IPS-15b (cell line): Measurements from ENCODE around the gene ARFRP1.

Source experiments
- H3K27me3 ChIP-seq: one replicate; pipeline ENCODE4 v1.6.1; 2013; ENCODE audit warnings: low read length; ENCODE audit not compliant: control insufficient read depth, insufficient read depth
- H3K36me3 ChIP-seq: one replicate; pipeline ENCODE4 v1.6.1; 2013; ENCODE audit warnings: low read length; ENCODE audit not compliant: control insufficient read depth, insufficient read depth
- H3K4me1 ChIP-seq: one replicate; pipeline ENCODE4 v1.6.1; 2013; ENCODE audit warnings: mild to moderate bottlenecking, low read length; ENCODE audit not compliant: control insufficient read depth, insufficient read depth
- H3K4me3 ChIP-seq: one replicate; pipeline ENCODE4 v1.5.1; 2013; ENCODE audit warnings: low read depth, low read length
- H3K9ac ChIP-seq: one replicate; pipeline ENCODE4 v1.6.1; 2013; ENCODE audit warnings: low read depth, mild to moderate bottlenecking, low read length
- H3K9me3 ChIP-seq: one replicate; pipeline ENCODE4 v1.6.1; 2013; ENCODE audit warnings: mild to moderate bottlenecking, low read length; ENCODE audit not compliant: control insufficient read depth, insufficient read depth

The ARFRP1 gene

DNA sequence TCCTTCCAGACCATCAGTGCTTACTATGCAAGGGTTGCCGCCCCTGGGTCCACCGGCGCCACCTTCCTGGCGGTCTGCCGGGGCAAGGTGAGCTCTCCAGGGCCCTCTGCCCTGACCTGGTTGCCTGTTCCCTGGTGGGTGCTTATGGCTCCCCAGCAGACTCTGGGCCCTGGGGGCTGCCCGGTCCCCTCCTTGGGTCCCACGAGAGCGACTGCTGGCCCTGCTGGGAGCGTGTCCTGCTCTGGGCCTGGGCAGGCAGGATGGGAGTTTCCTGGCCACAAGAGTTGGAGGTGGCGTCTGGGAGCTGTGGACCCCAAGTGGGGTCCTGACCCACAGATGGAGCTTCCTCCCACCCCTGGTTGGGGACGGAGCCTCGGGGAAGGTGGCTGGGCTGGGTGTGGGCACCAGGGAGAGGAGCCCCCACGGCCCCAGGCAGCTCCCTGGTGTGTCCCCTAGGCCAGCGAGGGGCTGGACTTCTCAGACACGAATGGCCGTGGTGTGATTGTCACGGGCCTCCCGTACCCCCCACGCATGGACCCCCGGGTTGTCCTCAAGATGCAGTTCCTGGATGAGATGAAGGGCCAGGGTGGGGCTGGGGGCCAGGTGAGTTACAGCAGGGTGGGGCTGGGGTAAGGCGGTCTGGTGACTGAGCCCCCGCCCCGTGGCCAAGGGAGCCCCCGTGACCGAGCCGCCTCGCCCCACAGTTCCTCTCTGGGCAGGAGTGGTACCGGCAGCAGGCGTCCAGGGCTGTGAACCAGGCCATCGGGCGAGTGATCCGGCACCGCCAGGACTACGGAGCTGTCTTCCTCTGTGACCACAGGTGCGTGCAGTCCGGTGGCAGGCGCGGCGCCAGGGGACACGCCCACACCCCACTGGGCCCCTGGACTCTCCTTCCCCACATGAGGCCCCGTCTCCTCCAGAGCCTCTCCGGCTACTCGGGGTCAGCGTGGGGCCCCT is 18.5 kb downstream of the ARFRP1 start:
- Histone ChIP-seq H3K9ac (no peak overlapping the region), H3K4me1 (no peaks in the 10 kb centered on the region), H3K36me3 (peaks cover 28% of the 10 kb centered on the region)

DNA sequence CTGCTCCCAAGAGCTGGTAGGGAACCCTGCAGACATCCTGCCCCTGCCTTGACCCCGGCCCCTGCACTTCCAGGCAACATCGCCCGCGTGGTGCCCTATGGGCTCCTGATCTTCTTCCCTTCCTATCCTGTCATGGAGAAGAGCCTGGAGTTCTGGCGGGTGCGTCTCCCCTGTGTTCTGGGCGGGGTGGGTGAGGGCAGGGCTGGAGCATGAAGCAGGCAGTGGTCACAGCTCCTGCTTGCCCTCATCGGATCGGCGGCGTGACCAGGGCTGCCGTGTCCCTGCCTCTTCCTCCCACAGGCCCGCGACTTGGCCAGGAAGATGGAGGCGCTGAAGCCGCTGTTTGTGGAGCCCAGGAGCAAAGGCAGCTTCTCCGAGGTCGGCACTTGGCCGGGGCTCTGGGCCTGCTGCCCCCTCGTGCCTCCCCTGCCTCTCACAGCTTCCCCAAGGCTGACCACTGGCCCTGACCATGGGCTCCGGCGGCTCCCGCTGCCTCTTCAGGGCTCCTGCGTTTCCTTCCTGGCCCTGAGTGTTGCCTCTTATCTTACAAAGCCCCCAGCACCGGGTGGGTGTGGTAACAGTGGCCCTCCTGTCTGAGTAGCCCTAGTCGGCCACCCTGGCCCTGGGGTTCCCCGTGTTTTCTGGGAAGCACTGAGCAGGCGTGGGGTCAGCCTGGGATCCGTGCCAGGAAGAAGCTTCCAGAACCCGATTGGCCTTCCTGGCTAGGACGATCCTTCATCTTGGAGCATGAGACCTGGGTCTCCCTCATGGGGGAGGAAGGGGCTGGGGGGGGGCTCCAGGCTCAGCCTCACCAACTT is 19.3 kb downstream of the ARFRP1 start:
- H3K4me3 ChIP-seq: no peak overlapping the region
- H3K9ac ChIP-seq: no peak overlapping the region
- no peaks in the 10 kb centered on the region for H3K9me3 ChIP-seq
- H3K4me1 ChIP-seq: no peaks in the 10 kb centered on the region
- peaks cover 25% of the 10 kb centered on the region for H3K36me3 ChIP-seq
- H3K27me3 ChIP-seq: no peaks in the 10 kb centered on the region

More for the DNA sequence above, 18.5 kb downstream of the ARFRP1 start:
- Histone ChIP-seq H3K9me3 (no peaks in the 10 kb centered on the region), H3K4me3 (no peak overlapping the region), H3K27me3 (no peaks in the 10 kb centered on the region)

GRCh38 chr20:63687419-63688178 is 20.2 kb downstream of the ARFRP1 start:
- no peak overlapping the region for H3K4me3 ChIP-seq
- no peaks in the 10 kb centered on the region for H3K9me3 ChIP-seq
- H3K4me1 ChIP-seq: no peaks in the 10 kb centered on the region
- H3K9ac ChIP-seq: no peak overlapping the region
- no peaks in the 10 kb centered on the region for H3K27me3 ChIP-seq
- peaks cover 22% of the 10 kb centered on the region for H3K36me3 ChIP-seq

- no peaks in the 10 kb centered on the region for H3K27me3 ChIP-seq
- peaks cover 24% of the 10 kb centered on the region for H3K36me3 ChIP-seq
- no peaks in the 10 kb centered on the region for H3K9me3 ChIP-seq
- H3K4me1 ChIP-seq: no peaks in the 10 kb centered on the region
- H3K4me3 ChIP-seq: no peak overlapping the region
- peak overlapping the region; percentile 47 for H3K9ac ChIP-seq
Measured at GRCh38 chr20:63686492-63687321, 21.1 kb downstream of the ARFRP1 start.

GRCh38 chr20:63686094-63686491 is 21.7 kb downstream of the ARFRP1 start:
- Histone ChIP-seq H3K36me3 (peaks cover 19% of the 10 kb centered on the region), H3K9ac (peak overlapping the region; percentile 47), H3K4me1 (no peaks in the 10 kb centered on the region), H3K4me3 (no peak overlapping the region), H3K27me3 (no peaks in the 10 kb centered on the region), H3K9me3 (no peaks in the 10 kb centered on the region)

- Histone ChIP-seq H3K36me3 (peaks cover 18% of the 10 kb centered on the region), H3K27me3 (no peaks in the 10 kb centered on the region), H3K4me3 (no peak overlapping the region), H3K9me3 (no peaks in the 10 kb centered on the region), H3K4me1 (no peaks in the 10 kb centered on the region), H3K9ac (no peak overlapping the region)
Measured at GRCh38 chr20:63685269-63686026, 22.3 kb downstream of the ARFRP1 start.

DNA sequence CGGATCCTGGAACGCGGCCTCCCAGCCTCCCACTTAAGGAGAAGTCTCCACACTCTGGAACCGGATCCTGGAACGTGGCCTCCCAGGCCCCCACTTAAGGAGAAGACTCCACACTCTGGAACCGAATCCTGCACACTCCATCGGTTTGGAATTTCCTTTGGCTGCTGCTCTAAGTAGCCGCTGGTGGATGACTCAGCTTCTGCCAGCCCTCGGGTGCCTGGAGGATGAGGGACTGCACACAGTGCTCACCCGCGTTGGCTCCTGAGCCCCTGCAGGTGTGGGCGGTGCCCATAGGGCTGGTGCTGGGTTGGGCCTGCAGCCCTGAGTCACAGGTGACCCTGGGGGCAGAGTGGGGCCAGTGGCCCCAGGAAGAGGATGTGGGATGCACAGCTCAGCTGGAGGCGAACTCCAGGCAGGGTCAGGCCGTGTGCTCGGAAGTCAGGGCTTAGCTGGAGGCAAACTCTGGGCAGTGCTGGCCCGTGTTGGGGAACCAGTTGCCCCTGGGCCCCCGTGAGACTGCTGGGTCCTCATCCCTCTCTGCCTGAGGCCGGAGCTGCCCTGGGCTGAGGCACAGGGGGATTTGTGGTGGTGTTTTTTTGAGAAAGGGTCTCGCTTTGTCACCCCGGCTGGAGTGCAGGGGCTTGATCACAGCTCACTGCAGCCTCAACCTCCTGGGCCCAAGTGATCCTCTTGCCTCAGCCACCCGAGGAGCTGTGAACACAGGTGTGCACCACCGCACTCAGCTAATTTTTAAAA is 25.2 kb downstream of the ARFRP1 start:
- no peak overlapping the region for H3K9ac ChIP-seq
- no peaks in the 10 kb centered on the region for H3K9me3 ChIP-seq
- H3K27me3 ChIP-seq: no peaks in the 10 kb centered on the region
- no peaks in the 10 kb centered on the region for H3K4me1 ChIP-seq
- peaks cover 23% of the 10 kb centered on the region for H3K36me3 ChIP-seq
- no peak overlapping the region for H3K4me3 ChIP-seq

DNA sequence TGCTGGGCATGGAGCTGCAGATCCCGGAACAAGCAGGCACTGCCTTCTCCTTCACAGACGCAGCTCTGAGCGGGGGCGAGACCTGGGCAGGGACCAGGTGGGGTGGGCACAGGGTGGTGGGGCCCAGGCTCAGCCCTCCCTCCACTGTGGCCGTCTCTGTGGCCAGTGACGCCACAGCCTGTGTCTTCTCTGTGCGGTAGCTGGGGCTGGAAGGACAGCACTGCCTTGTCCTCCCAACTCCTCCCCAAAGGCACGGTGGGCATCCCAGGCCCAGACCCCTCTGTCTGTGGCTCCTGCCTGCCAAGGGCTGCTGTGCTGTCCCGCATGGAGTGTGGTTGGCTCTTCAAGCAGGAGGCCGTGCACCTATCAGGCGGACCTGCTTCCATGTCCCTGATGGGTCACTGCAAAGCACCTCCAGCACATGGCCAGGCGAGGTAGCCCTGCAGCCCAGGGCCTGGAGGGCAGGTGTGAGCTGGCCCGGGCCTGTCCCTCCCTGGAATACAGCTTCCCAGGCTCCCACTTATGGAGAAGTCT is 26.1 kb downstream of the ARFRP1 start:
- H3K9me3 ChIP-seq: no peaks in the 10 kb centered on the region
- H3K27me3 ChIP-seq: no peaks in the 10 kb centered on the region
- H3K4me3 ChIP-seq: no peak overlapping the region
- H3K4me1 ChIP-seq: no peaks in the 10 kb centered on the region
- no peak overlapping the region for H3K9ac ChIP-seq
- peaks cover 25% of the 10 kb centered on the region for H3K36me3 ChIP-seq

DNA sequence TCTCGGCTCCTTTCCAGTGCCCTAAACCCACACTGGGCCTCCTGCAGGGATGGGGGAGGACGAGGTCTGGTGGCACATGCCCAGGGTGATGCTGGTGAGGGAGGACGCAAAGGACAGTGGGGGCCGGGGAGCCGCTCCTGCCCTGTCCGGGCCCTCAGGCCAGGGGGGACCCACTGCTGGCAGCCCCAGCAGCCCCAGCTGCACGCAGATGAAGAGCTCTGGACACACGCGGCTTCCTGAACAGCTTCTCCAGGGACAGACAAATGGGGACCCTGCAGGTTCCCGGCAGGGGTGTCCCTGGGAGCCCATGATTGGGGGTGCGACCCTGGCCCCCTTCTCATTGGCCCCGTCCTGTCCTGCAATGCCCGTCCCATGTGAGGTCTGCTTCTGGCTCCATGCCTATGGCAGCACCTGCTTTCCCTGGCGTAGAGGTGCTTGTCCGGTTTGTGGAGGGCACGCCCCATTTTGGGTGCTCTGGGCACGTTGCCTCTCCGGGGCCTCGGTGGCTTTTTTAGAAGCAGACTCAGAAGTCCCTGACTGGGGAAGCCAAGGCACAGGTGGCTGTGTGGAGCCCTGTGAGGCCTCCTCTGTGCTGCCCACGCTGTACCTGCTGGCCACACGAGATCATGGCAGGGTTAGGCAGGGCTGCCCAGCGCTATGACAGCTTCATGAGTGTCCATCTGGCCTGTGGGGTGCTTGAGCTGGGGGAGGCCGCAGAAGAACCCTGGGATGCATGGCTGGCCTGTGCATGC is 26.7 kb downstream of the ARFRP1 start:
- no peak overlapping the region for H3K4me3 ChIP-seq
- H3K9ac ChIP-seq: no peak overlapping the region
- no peaks in the 10 kb centered on the region for H3K4me1 ChIP-seq
- no peaks in the 10 kb centered on the region for H3K27me3 ChIP-seq
- no peaks in the 10 kb centered on the region for H3K9me3 ChIP-seq
- H3K36me3 ChIP-seq: peaks cover 29% of the 10 kb centered on the region
